Osteocyte (in vitro differentiated cells): Measurements from ENCODE around the gene KATNAL2. TPM values are rescaled to one million over a fixed set of nuclear protein-coding genes. Genes with fewer than 3 reads are reported as not detected.
"Not testable (repeated sequence)": the region's sequence is repeated elsewhere in the genome, so short reads cannot be mapped to it uniquely, and the experiment has no call there.

ENCODE experiments used
- DNase-seq: peaks from one replicate; pipeline ENCODE4 v3.0.0; 2021; ENCODE audit warnings: mixed read lengths; ENCODE audit not compliant: unreplicated experiment; ENCODE audit errors: extremely low spot score
- H3K27ac Mint-ChIP-seq: one replicate; pipeline ENCODE4 v1.8.0; 2021; ENCODE audit warnings: mild to moderate bottlenecking, mixed read lengths; ENCODE audit not compliant: unreplicated experiment
- H3K27me3 Mint-ChIP-seq: one replicate; pipeline ENCODE4 v1.8.0; 2021; ENCODE audit warnings: mixed read lengths; ENCODE audit not compliant: unreplicated experiment
- H3K36me3 Mint-ChIP-seq: one replicate; pipeline ENCODE4 v1.8.0; 2021; ENCODE audit warnings: mixed read lengths; ENCODE audit not compliant: unreplicated experiment
- H3K4me1 Mint-ChIP-seq: one replicate; pipeline ENCODE4 v1.8.0; 2021; ENCODE audit warnings: mixed read lengths; ENCODE audit not compliant: unreplicated experiment
- H3K4me3 Mint-ChIP-seq: one replicate; pipeline ENCODE4 v1.8.0; 2021; ENCODE audit warnings: mild to moderate bottlenecking, moderate library complexity, mixed read lengths; ENCODE audit not compliant: unreplicated experiment
- H3K9me3 Mint-ChIP-seq: one replicate; pipeline ENCODE4 v1.8.0; 2021; ENCODE audit warnings: mixed read lengths; ENCODE audit not compliant: unreplicated experiment
- total RNA-seq: library from RNA; stranded (reverse); gene quantifications from 2 replicates; pipeline ENCODE4 v1.2.1, GENCODE V29; 2021
- TF ChIP-seq, protein P1 (sequence below): fragments of 200-600 bp; sonication (generic); IDR thresholded peaks from 2 replicates; pipeline ENCODE4 v1.5.0; 2021; ENCODE audit warnings: antibody characterized with exemption, mild to moderate bottlenecking, moderate library complexity

Gene KATNAL2
- total RNA-seq, 1 donor from 2014 or later: 7.9 TPM

DNA sequence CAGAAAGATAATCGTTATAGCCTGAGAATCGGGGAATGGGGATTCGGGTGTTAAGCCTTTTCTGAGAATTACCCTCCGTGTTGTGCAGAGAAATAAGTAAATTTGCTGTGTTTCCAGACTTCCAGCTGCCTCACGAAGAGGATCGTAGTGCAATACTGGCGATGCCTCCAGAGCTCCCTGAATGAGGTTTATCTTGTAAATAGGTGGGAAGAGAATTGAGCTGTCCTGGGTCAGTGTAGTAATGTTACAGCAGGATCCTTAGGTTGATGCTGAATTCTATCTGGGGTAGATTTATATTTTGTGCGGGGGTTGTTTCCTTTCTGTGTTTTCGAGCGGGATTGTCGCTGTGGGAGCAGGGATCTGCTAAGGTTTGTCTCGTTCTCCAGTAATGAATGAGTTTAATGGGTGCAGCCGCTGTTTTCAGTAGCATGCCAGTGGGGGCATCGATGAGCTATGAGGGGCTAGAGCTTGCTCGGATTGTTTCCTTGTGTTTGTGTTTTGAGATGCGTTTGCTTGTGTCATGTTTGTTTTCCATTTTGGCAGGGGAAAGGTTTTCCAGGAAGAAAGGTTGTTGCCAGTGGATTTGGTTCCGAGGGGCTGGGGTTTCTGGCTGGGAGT, 108.3 kb downstream of the KATNAL2 start:
- not testable (repeated sequence) for H3K27me3 Mint-ChIP-seq, H3K36me3 Mint-ChIP-seq, H3K9me3 Mint-ChIP-seq, H3K27ac Mint-ChIP-seq, H3K4me1 Mint-ChIP-seq, H3K4me3 Mint-ChIP-seq, DNase-seq

DNA sequence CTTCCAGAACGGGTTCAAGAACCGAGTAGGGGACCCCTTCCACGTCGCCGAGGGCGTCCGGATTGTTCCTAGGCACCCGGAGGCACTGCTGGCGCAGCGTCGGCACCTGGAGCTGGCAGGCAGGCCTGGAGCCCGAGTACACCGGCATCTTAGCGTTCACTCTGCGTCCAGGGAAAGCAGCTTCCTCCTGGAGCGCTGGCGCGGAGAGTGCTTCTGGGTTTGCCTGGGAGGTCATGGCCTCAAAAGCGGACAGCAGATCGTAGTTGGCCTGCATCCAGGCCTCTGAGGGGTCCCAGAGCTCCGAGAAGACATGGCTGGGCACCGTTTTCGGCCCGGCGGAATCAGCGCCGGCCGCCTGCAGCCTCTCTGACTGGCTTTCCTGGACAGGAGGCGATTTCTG, 111.3 kb downstream of the KATNAL2 start:
- not testable (repeated sequence) for H3K36me3 Mint-ChIP-seq, H3K4me1 Mint-ChIP-seq, H3K9me3 Mint-ChIP-seq, H3K27me3 Mint-ChIP-seq, DNase-seq, H3K27ac Mint-ChIP-seq, H3K4me3 Mint-ChIP-seq

DNA sequence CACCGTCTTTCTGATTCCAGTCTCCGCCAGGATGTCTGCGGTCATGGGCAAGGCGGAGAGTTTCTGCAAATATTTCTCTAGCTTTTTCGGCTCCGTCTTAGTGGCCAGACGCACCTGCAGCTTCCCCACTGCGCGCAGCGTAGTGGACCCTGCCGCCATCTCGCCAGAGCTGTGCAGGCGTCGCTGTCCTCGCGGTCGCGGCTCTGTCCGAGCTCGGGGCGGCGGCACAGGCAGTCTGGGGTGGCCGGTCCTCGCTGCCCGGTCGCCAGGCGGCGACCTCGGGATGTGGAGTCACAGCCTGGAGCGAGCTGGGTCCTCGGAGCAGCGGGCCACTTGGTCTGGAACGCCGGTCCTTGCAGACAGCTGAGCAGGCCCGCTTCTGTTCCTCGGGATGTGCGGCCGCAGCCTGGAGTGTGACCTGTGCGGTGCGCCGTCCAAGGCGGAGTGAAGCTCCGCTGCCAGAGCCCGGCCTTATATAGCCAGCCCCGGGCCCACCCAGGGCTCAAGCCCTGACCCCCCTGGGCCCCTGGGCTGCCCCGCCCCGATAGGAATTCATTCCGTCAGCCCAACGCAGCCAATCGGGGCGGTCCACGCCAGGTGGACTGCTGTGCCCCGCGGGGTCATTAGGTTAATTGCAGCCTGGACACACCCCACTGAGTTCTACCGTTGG, 112.4 kb downstream of the KATNAL2 start:
- not testable (repeated sequence) for H3K36me3 Mint-ChIP-seq, H3K9me3 Mint-ChIP-seq, H3K27ac Mint-ChIP-seq, DNase-seq, H3K4me1 Mint-ChIP-seq, H3K27me3 Mint-ChIP-seq, H3K4me3 Mint-ChIP-seq

DNA sequence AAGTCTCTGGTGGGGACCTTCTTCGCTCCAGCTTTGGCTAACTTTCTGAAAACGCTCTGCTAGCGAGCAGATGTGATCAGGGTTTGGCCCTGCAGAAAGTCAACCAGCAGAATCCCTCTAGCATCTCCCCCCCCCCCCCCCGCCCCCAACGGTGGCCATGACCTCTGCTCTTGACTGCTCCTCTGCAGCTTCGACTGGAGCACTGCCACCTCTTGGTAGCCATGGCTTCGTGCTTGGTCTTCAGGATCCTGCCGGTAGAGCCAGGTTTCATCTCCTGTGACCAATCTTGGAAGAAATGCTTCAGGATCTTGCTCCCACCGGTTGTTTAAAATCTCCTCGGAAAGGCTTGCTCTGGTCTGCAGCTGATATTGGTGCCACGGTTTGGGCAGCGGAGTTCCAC, 113.5 kb downstream of the KATNAL2 start:
- not testable (repeated sequence) for H3K27me3 Mint-ChIP-seq, H3K27ac Mint-ChIP-seq, H3K36me3 Mint-ChIP-seq, H3K4me1 Mint-ChIP-seq, H3K9me3 Mint-ChIP-seq, H3K4me3 Mint-ChIP-seq, DNase-seq

DNA sequence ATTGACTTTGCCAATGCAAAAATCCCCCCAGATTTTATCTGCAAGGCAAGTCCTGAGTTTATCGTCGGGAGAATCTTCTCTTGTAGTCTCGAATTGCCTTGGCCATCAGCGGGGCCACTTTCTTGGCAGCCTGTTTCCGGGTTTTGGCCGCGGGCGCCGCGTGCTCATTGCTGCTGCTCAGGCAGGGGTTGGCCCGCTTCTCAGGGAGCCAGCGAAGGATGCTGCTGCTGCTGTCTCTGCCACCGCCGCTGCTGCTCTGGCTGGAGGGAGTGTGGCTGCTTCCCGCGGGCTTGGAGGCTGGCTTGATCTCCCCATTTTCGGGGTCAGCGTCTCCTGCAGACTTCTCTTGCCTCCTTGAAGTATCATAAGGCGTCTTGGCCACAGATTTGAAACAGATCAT, 115.5 kb downstream of the KATNAL2 start:
- Mint-ChIP-seq H3K9me3 (no peaks in the 10 kb centered on the region), H3K4me3 (no peak overlapping the region), H3K27me3 (peaks cover 4% of the 10 kb centered on the region), H3K36me3 (no peaks in the 10 kb centered on the region), H3K4me1 (no peaks in the 10 kb centered on the region), H3K27ac (no peak overlapping the region)
- TF ChIP-seq, protein P1, sequence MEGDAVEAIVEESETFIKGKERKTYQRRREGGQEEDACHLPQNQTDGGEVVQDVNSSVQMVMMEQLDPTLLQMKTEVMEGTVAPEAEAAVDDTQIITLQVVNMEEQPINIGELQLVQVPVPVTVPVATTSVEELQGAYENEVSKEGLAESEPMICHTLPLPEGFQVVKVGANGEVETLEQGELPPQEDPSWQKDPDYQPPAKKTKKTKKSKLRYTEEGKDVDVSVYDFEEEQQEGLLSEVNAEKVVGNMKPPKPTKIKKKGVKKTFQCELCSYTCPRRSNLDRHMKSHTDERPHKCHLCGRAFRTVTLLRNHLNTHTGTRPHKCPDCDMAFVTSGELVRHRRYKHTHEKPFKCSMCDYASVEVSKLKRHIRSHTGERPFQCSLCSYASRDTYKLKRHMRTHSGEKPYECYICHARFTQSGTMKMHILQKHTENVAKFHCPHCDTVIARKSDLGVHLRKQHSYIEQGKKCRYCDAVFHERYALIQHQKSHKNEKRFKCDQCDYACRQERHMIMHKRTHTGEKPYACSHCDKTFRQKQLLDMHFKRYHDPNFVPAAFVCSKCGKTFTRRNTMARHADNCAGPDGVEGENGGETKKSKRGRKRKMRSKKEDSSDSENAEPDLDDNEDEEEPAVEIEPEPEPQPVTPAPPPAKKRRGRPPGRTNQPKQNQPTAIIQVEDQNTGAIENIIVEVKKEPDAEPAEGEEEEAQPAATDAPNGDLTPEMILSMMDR: no peak
- DNase-seq: no peak

DNA sequence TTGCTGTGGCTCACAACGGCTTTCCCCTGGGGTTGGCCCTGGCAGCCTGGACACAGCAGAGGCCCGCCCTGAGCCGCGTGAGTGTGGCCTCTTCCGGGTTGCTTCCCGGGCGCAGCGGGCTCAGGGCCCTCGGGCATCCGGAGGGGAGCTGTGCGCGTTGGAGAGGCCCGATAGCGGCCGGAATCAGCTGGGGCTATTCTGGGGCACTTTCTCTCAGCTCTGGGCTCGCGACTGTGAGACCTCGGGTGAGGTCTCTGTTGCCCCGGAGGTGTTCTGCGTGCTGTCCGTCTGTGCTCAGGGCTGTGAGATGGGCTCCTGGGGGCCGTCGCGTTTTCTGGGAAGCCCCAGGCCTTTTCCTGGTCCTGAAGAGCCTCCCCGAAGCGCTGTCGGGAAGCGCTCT, 117.2 kb downstream of the KATNAL2 start:
- DNase-seq, H3K27me3 Mint-ChIP-seq, H3K27ac Mint-ChIP-seq, H3K9me3 Mint-ChIP-seq, H3K36me3 Mint-ChIP-seq, H3K4me1 Mint-ChIP-seq, H3K4me3 Mint-ChIP-seq: not testable (repeated sequence)

DNA sequence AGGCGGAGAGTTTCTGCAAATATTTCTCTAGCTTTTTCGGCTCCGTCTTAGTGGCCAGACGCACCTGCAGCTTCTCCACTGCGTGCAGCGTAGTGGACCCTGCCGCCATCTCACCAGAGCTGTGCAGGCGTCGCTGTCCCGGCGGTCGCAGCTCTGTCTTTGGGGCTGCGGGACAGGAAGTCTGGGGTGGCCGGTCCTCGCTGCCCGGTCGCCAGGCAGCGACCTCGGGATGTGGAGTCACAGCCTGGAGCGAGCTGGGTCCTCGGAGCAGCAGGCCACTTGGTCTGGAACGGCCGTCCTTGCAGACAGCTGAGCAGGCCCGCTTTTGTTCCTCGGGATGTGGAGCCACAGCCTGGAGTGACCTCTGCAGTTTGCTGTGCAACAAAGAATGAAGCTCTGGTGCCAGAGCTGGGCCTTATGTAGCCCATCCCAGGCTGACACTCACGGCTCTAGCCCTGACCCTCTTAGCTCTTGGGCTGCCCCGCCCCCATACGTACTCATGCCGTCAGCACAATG, 117.8 kb downstream of the KATNAL2 start, which contains the start of gene ELOA2:
Gene ELOA2 (minus strand): TSS at position 466 of the 516 bp plus-strand sequence. CDS start 357 bp downstream, at position 109.
- Mint-ChIP-seq H3K27me3 (peaks cover 7% of the 10 kb centered on the region), H3K4me3 (no peak within 1 kb of the TSS), H3K4me1 (no peaks in the 10 kb centered on the region), H3K27ac (no peak within 1 kb of the TSS), H3K36me3 (no peaks in the 10 kb centered on the region), H3K9me3 (no peaks in the 10 kb centered on the region)
- no peak for DNase-seq
- TF ChIP-seq, protein P1: no peak
